ENCODE data around the gene MYLIP.

- TF ChIP-seq CTCF (IDR thresholded peaks at IDR 0.05) (no peak), POLR2A (IDR thresholded peaks at IDR 0.05) (no peak)
Measured at GRCh38 chr6:16171400-16171799, 42.5 kb downstream of the MYLIP start.
